HepG2 (cell line): ENCODE measurements around the gene NELFCD. TPM values are rescaled to one million over a fixed set of nuclear protein-coding genes. Genes with fewer than 3 reads are reported as not detected.
A peak's percentile ranks its signal among the peaks of the same experiment; 100 is the strongest.

Experiments
- ARNT ChIP-seq: fragments of 450-650 bp; IDR thresholded peaks from 2 replicates; pipeline ENCODE4 v1.6.1; 2017
- ARNTL ChIP-seq: sonication (generic); formaldehyde crosslinking; IDR thresholded peaks from 2 replicates; pipeline ENCODE4 v1.4.0; 2020; ENCODE audit warnings: mild to moderate bottlenecking, missing genetic modification reagents
- BATF2 ChIP-seq: sonication (generic); formaldehyde crosslinking; IDR thresholded peaks from 2 replicates; pipeline ENCODE4 v1.8.0; 2022; ENCODE audit warnings: mild to moderate bottlenecking, missing genetic modification reagents, moderate library complexity
- BCL6 ChIP-seq: IDR thresholded peaks from 2 replicates; pipeline ENCODE4 v1.6.1; 2016; ENCODE audit warnings: missing genetic modification reagents, missing compliant biosample characterization
- CBX1 ChIP-seq: IDR thresholded peaks from one replicate; pipeline ENCODE4 v1.6.1; 2016; ENCODE audit warnings: antibody characterized with exemption, low read depth
- CHD4 ChIP-seq: fragments of 200-600 bp; sonication (generic); IDR thresholded peaks from 2 replicates; pipeline ENCODE4 v1.7.0; 2017; ENCODE audit warnings: mild to moderate bottlenecking, low read length, borderline replicate concordance
- KLF6 ChIP-seq: IDR thresholded peaks from 2 replicates; pipeline ENCODE4 v1.8.0; 2016; ENCODE audit warnings: missing biosample characterization, missing genetic modification reagents
- LRRFIP1 ChIP-seq: sonication (generic); formaldehyde crosslinking; conservative IDR thresholded peaks from 2 replicates; pipeline ENCODE4 v1.4.0; 2020; ENCODE audit warnings: missing genetic modification reagents
- MIER2 ChIP-seq: IDR thresholded peaks from 2 replicates; pipeline ENCODE4 v1.6.1; 2016; ENCODE audit warnings: missing biosample characterization, missing genetic modification reagents
- NR2F6 ChIP-seq, 2 experiments: IDR thresholded peaks; 2 replicates each; pipeline ENCODE4 v1.6.1; 2016; ENCODE audit warnings: antibody characterized with exemption in 1 of 2, mild to moderate bottlenecking in 1 of 2
- RNF2 ChIP-seq: fragments of 450-650 bp; conservative IDR thresholded peaks from 2 replicates; pipeline ENCODE4 v1.6.1; 2016; ENCODE audit warnings: low read depth
- SNAI1 ChIP-seq: sonication (generic); formaldehyde crosslinking; IDR thresholded peaks from 2 replicates; pipeline ENCODE4 v1.5.0; 2020; ENCODE audit warnings: mild to moderate bottlenecking, missing genetic modification reagents, borderline replicate concordance
- ZNF282 ChIP-seq: fragments of 450-650 bp; IDR thresholded peaks from 2 replicates; pipeline ENCODE4 v1.6.1; 2018; ENCODE audit not compliant: partially characterized antibody
- ZNF362 ChIP-seq: sonication (generic); formaldehyde crosslinking; IDR thresholded peaks from 2 replicates; pipeline ENCODE4 v1.4.0; 2020; ENCODE audit warnings: missing genetic modification reagents, mild to moderate bottlenecking, borderline replicate concordance
- ZNF44 ChIP-seq: sonication (generic); formaldehyde crosslinking; IDR thresholded peaks from 2 replicates; pipeline ENCODE4 v1.5.1; 2020; ENCODE audit warnings: mild to moderate bottlenecking, missing genetic modification reagents
- ZNF567 ChIP-seq: sonication (generic); formaldehyde crosslinking; IDR thresholded peaks from 2 replicates; pipeline ENCODE4 v1.8.1; 2023; ENCODE audit warnings: mild to moderate bottlenecking, missing genetic modification reagents, borderline replicate concordance
- ZNF574 ChIP-seq: sonication (generic); formaldehyde crosslinking; IDR thresholded peaks from 2 replicates; pipeline ENCODE4 v1.4.0; 2020; ENCODE audit warnings: missing genetic modification reagents
- ZNF749 ChIP-seq: sonication (generic); formaldehyde crosslinking; IDR thresholded peaks from 2 replicates; pipeline ENCODE4 v1.8.0; 2022; ENCODE audit warnings: mild to moderate bottlenecking, missing genetic modification reagents, moderate library complexity, borderline replicate concordance
- ZNF800 ChIP-seq: sonication (generic); formaldehyde crosslinking; IDR thresholded peaks from 2 replicates; pipeline ENCODE4 v1.4.0; 2020; ENCODE audit warnings: missing genetic modification reagents
- ZZZ3 ChIP-seq: sonication (generic); formaldehyde crosslinking; IDR thresholded peaks from 2 replicates; pipeline ENCODE4 v1.4.0; 2020; ENCODE audit warnings: missing genetic modification reagents, mild to moderate bottlenecking, borderline replicate concordance
- polyA plus RNA-seq, 8 experiments: library from polyadenylated mRNA; depleted of rRNA in 3 of 8; stranded (reverse) in 7 of 8; unstranded in 1 of 8; fragments of >200 nt; fragmentation: Illumina TruSeq in 4 of 8; extraction: Trizol in 4 of 8; gene quantifications; 2 replicates each; pipeline versions ENCODE4 v1.2.1 to v1.2.3, GENCODE V29; 2011 to 2016; ENCODE audit warnings: low read depth in 4 of 8, missing spikeins in 1 of 8, mixed read lengths in 1 of 8; ENCODE audit not compliant: insufficient read depth in 1 of 8
- total RNA-seq, 5 experiments: library from RNA; depleted of rRNA; stranded (reverse); fragments of >200 nt; fragmentation: Illumina TruSeq; extraction: Trizol; gene quantifications; 2 replicates each; pipeline ENCODE4 v1.2.3, GENCODE V29; 2016; ENCODE audit warnings: low read depth in 1 of 5

Gene NELFCD
- total and polyA plus RNA-seq, 2 of the 13 experiments (the other 11 are each of a cell fraction or from before 2014, with no cell fraction given), result 159 to 203 TPM

GRCh38 chr20:59004763-59005522 lies 23.9 kb downstream of the NELFCD start (continued):
- no peak for TF ChIP-seq ZNF749 (CRISPR knock-in tag)
- 0 out of 2 replicates have a peak, but pooled peaks have one; percentile 30 for TF ChIP-seq ZNF574 (CRISPR knock-in tag)
- no peak for TF ChIP-seq ZNF800
- TF ChIP-seq RNF2, result no peak
- TF ChIP-seq NR2F6 (IDR thresholded peaks at IDR 0.05), result peak; percentile 86
- TF ChIP-seq NR2F6 (CRISPR knock-in tag; IDR thresholded peaks at IDR 0.05), result peak; percentile 87
- TF ChIP-seq ZZZ3, result no peak
- no peak for TF ChIP-seq ZNF362 (CRISPR knock-in tag)
- no peak for TF ChIP-seq BATF2 (CRISPR knock-in tag)
- TF ChIP-seq CHD4, result 0 out of 2 replicates have a peak, but pooled peaks have one; percentile 29
- no peak for TF ChIP-seq ARNTL (CRISPR knock-in tag)
- no peak for TF ChIP-seq BCL6 (CRISPR knock-in tag)
- no peak for TF ChIP-seq LRRFIP1
- TF ChIP-seq ZNF567 (CRISPR knock-in tag), result no peak
- TF ChIP-seq KLF6 (CRISPR knock-in tag), result no peak
- TF ChIP-seq ARNT, result no peak
- no peak for TF ChIP-seq SNAI1 (CRISPR knock-in tag)
- TF ChIP-seq CBX1, result no peak
- no peak for TF ChIP-seq ZNF44 (CRISPR knock-in tag)
- TF ChIP-seq MIER2, result 0 out of 2 replicates have a peak, but pooled peaks have one; percentile 31
- TF ChIP-seq ZNF282, result no peak
